Neuron (in vitro differentiated cells): ENCODE results near the gene GPS1.

Experiments
- H2AFZ ChIP-seq: one replicate; pipeline ENCODE4 v1.6.1; 2013; ENCODE audit warnings: low read depth, mild to moderate bottlenecking, inconsistent platforms, low read length, moderate library complexity
- H3K27me3 ChIP-seq: one replicate; pipeline ENCODE4 v1.6.1; 2013; ENCODE audit warnings: low read length; ENCODE audit not compliant: insufficient read depth
- H3K36me3 ChIP-seq: one replicate; pipeline ENCODE4 v1.6.1; 2013; ENCODE audit warnings: low read length; ENCODE audit not compliant: insufficient read depth
- H3K4me1 ChIP-seq: one replicate; pipeline ENCODE4 v1.6.1; 2013; ENCODE audit warnings: low read length; ENCODE audit not compliant: insufficient read depth
- H3K4me3 ChIP-seq: 2 replicates; pipeline ENCODE4 v1.5.1; 2013; ENCODE audit warnings: mild to moderate bottlenecking, low read length, moderate library complexity
- H3K9me3 ChIP-seq: one replicate; pipeline ENCODE4 v1.6.1; 2013; ENCODE audit warnings: low read length

GPS1 gene

DNA sequence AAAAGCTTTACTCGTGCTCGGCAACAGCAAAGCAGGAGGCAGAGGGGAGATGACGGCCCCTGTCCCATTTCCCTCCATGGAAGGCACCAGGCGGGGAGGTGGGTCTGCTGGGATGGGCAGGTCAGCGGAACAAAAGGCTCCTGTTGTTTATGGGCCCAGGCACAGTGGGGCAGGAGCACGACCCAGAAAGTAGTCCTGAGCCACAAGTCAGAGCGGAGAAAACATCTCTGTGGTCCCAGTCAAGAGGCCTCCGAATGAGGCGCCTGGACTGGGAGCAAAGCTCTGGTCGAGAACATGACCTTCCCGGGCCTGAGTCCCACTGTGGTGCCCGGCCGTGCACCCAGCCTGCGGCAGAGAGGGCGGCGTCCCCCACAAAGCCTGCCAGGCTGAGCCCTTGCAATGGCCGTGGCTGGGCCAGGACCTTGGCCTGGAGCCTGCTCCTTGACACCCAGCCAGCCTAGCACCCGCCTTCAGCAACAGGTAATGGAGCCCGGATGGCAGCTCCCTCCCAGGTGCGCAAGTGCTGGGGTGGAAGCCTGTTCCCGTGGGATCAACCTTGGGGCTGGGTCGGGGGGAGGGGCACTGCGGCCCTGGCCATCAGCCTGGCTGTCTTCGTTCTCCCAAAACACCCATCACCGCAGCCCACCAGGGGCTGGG lies 3.7 kb upstream of the GPS1 start:
- H3K9me3 ChIP-seq, result no peaks in the 10 kb centered on the region
- H3K4me1 ChIP-seq, result peaks cover 17% of the 10 kb centered on the region
- H3K27me3 ChIP-seq, result no peaks in the 10 kb centered on the region
- no peak overlapping the region for H3K4me3 ChIP-seq
- H3K36me3 ChIP-seq, result peaks cover 22% of the 10 kb centered on the region
- no peak overlapping the region for H2AFZ ChIP-seq

DNA sequence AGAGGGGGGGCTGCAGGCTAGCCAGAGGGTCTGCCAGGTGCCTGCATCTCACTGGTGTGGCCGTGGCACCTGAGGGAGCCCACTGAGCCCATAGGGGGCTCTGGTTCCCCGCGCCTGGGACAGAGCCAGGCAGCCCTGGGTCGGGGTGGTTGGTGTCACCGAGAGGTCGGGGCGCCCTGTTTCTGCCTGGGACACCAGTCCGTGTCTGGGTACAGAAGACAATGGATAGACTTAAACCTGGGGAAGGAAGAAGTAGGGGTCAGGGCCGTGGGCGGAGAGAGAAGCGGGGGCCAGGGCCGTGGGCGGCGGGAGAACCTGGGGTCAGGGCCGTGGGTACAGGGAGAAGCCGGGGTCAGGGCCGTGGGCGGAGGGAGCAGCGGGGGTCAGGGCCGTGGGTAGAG lies 3.1 kb upstream of the GPS1 start:
- peaks cover 27% of the 10 kb centered on the region for H3K36me3 ChIP-seq

DNA sequence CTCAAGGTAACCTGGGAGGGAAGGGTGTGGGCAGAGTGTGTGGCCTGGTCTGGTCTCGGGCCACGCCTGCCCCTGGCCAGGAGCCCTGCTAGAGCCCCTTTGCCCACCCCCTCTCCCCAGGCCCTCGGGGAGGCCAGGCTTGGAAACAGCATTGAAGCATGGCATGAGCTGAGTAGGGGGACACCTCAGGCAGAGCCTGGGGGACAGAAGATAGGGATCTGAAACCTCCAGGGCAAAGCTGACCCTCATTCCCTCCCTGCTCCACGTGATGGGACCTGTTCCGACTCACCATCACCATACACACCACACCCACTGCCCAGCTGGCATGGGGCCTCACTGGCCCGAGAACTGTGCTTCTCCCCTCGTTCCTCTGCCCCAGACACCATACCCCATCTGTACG lies 2.6 kb upstream of the GPS1 start:
- H3K9me3 ChIP-seq, result no peaks in the 10 kb centered on the region

More for the DNA sequence above, 3.1 kb upstream of the GPS1 start:
- Histone ChIP-seq H3K4me3 (no peak overlapping the region), H3K9me3 (no peaks in the 10 kb centered on the region), H3K27me3 (no peaks in the 10 kb centered on the region), H2AFZ (no peak overlapping the region), H3K4me1 (peaks cover 19% of the 10 kb centered on the region)

DNA sequence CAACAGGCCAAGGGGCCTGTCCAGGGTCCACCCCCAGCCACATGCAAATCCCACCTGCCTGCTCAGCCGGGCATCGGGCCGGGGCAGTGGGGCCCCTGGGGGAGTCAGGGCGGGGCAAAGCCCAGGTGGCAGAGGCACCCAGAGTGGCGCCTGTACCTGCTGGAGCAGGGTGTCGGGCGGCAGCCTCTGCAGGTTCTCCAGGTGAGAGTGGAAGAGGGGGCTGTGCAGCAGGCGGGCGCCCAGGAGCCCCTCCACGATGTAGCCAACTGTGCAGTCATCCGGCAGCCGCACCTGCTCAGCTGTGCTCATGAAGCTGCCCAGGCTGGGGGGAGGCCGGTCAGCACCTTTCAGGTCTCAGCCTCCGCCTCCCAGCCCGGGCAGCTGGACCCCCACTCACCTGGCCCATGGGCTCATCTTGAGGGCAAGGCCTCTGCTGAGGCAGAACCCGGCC lies 2.2 kb upstream of the GPS1 start:
- H3K9me3 ChIP-seq, result no peaks in the 10 kb centered on the region
- peaks cover 37% of the 10 kb centered on the region for H3K36me3 ChIP-seq
- H3K4me1 ChIP-seq, result peaks cover 19% of the 10 kb centered on the region
- H3K4me3 ChIP-seq, result no peak overlapping the region
- no peaks in the 10 kb centered on the region for H3K27me3 ChIP-seq
- no peak overlapping the region for H2AFZ ChIP-seq

More for the DNA sequence above, 2.6 kb upstream of the GPS1 start:
- Histone ChIP-seq H3K4me3 (no peak overlapping the region), H3K27me3 (no peaks in the 10 kb centered on the region), H3K4me1 (peaks cover 19% of the 10 kb centered on the region), H3K36me3 (peaks cover 33% of the 10 kb centered on the region), H2AFZ (no peak overlapping the region)

DNA sequence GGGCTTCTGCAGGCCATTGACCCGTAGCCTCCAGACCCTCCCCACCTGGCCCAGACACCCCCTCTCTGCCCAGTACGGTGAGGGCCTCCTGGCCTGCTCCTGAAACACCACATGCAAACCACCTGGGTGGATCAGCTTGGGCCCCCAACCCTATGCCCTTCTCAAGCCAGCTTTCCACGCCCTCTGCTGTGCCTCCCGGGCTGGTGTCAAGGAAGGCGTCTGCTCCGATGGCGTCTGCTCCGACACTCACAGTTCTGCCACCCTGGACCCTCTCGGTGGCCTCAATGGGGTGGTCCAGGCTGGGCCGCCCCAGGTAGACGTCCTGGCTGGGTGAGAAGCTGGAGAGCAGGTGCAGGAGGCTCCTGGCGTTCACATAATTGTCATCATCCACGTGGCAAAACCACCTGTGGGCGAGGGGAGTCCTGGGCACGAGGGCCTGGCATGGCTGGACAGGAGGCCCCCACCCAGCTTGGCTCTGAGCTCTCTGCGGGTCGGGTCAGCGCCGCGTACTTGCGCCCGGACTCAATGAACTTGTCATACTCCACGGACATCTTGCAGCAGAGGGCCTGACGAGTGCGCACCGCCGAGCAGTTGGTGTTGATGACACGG lies 1.4 kb upstream of the GPS1 start:
- H3K4me1 ChIP-seq, result peaks cover 19% of the 10 kb centered on the region
- H3K9me3 ChIP-seq, result no peaks in the 10 kb centered on the region
- no peak overlapping the region for H2AFZ ChIP-seq
- no peaks in the 10 kb centered on the region for H3K27me3 ChIP-seq
- peaks cover 44% of the 10 kb centered on the region for H3K36me3 ChIP-seq
- H3K4me3 ChIP-seq, result peak overlapping the region; percentile 93

DNA sequence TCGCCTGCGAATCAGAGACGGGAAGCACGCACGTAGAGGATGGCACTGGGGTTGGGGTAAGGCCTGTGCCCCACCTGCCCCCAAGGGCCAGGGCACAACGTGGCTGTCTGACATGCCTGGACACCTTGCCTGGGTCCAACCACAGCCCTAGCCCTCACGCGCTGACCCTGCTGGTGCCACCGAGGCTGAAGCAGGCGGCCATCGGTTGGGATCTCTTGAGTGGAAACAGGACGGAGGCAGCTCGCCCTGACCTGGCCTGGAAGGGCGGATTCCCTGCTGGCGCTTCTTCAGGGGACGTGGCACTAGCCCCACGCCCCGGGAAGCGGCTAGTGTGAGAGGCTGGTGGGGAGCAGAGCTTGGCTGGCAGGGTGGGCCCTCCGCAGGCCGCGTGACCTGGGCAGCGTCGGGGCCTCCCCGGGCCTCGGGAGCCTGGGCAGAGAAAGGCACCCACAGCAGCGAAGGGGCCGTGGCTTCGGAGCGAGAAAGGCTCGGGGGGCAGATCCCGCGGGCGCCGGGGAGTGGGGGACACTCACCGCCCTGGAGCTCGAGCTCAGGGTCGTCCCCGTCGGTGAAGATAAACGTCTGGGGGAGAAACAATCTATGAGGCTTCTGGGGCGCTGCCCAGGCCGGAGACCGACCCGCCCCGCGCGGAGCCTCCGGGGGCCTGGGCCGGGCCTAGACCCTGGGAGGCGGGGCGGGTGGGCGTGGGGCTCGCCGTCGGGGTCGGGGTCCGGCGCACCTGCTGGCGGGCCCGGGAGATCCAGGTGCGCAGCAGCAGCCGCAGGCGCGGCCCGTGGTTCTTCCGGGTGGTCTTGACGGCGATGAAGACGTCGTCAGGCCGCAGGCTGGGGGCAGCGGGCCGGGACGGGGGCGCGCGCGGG lies 697 bp upstream of the GPS1 start:
- Histone ChIP-seq H3K27me3 (no peaks in the 10 kb centered on the region), H3K4me1 (peaks cover 19% of the 10 kb centered on the region), H2AFZ (no peak overlapping the region), H3K4me3 (peak overlapping the region; percentile 93), H3K36me3 (peaks cover 50% of the 10 kb centered on the region), H3K9me3 (no peaks in the 10 kb centered on the region)

DNA sequence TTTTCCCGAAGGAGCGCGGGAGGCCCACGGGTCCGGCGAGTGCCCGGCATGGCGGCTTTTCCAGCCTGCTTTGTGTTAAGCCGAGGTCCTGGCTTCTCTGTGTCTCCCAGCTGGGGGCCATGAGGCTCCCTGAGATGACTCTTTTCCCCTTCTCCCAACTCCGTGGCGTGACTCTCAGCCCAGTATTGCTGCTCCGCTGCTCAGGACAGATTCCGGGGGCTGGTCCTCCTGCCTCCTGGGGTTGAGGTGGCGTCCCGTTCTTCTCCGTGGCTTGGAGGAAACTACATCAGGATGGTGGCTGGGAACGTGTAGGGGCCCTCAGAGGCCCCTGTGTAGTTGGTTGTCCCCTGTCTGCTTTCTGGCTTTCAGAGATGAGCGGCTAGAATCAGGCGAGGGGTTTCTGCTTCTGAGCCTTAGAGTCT lies 951 bp downstream of the GPS1 start:
- H2AFZ ChIP-seq, result no peak overlapping the region
- peaks cover 62% of the 10 kb centered on the region for H3K36me3 ChIP-seq
- H3K9me3 ChIP-seq, result no peaks in the 10 kb centered on the region
- H3K4me3 ChIP-seq, result peak overlapping the region; percentile 93
- no peaks in the 10 kb centered on the region for H3K27me3 ChIP-seq
- peaks cover 19% of the 10 kb centered on the region for H3K4me1 ChIP-seq

DNA sequence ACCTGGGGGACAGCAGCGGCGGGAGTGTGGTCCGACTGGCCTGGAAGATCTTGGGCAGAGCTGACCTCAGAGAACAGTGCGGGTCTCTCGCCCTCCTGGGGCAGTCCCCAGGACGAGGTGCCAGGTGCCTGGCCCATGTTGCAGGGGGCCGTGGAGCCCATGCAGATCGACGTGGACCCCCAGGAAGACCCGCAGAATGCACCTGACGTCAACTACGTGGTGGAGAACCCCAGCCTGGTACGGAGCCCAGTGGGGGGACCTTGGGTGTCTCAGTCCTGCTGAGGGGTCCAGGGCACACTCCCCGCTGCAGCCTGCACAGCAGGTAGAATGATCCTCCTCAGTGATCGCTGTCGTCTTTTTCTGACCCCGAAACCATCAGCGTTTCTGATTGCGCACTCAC lies 1.4 kb downstream of the GPS1 start:
- Histone ChIP-seq H3K36me3 (peaks cover 58% of the 10 kb centered on the region), H2AFZ (no peak overlapping the region), H3K9me3 (no peaks in the 10 kb centered on the region), H3K4me3 (peak overlapping the region; percentile 93), H3K4me1 (peaks cover 19% of the 10 kb centered on the region), H3K27me3 (no peaks in the 10 kb centered on the region)

DNA sequence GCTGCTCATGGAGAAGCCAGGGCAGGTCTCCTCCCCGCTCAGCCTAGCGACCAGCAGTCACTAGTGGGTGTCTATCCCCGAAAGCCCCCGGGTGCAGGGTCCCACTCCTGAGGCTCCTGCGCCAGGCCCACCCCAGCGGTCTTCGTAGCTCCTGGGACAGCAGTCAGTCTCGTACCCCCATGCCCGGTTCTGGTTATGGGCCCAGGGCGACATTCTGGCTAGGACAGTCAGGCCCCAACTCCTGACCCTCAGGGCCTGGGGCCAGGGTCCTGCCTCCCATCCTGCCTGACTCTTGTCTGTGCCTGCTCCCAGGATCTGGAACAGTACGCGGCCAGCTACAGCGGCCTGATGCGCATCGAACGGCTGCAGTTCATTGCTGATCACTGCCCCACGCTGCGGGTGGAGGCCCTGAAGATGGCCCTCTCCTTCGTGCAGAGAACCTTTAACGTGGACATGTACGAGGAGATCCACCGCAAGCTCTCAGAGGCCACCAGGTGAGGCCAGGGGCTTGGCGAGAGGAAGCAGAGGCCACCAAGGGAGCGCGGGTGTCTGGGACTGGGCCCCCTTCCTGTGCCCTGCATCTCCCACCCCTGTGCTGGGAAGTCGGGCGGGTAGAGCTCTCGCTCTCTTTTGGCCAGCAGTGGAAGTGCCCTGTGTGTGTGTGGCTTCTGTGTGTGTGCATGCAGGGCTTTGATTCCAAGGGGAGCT lies 2.0 kb downstream of the GPS1 start:
- peak overlapping the region; percentile 93 for H3K4me3 ChIP-seq
- H3K27me3 ChIP-seq, result no peaks in the 10 kb centered on the region
- H3K4me1 ChIP-seq, result peaks cover 19% of the 10 kb centered on the region
- H2AFZ ChIP-seq, result no peak overlapping the region
- H3K36me3 ChIP-seq, result peaks cover 60% of the 10 kb centered on the region
- H3K9me3 ChIP-seq, result no peaks in the 10 kb centered on the region

DNA sequence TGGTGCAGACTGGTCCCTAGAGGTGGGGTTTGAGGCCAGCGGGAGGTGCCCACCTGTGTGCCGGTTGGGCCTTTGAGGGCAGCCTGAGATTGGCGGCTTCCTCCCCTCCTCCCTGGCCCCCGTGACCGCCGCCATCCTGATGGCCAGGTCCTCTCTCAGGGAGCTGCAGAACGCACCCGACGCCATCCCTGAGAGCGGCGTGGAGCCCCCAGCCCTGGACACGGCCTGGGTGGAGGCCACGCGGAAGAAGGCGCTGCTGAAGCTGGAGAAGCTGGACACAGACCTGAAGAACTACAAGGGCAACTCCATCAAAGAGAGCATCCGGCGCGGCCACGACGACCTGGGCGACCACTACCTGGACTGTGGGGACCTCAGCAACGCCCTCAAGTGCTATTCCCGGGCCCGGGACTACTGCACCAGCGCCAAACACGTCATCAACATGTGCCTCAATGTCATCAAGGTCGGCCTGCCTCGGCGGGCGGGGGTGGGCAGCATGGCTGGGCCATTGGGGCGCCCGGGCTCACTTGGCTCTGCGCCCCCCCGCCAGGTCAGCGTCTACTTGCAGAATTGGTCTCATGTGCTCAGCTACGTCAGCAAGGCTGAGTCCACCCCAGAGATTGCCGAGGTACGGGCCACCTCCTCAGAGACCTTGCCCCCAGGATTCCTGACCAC lies 2.8 kb downstream of the GPS1 start:
- Histone ChIP-seq H3K4me1 (peaks cover 19% of the 10 kb centered on the region), H2AFZ (no peak overlapping the region), H3K4me3 (no peak overlapping the region), H3K9me3 (no peaks in the 10 kb centered on the region), H3K27me3 (no peaks in the 10 kb centered on the region), H3K36me3 (peaks cover 60% of the 10 kb centered on the region)

DNA sequence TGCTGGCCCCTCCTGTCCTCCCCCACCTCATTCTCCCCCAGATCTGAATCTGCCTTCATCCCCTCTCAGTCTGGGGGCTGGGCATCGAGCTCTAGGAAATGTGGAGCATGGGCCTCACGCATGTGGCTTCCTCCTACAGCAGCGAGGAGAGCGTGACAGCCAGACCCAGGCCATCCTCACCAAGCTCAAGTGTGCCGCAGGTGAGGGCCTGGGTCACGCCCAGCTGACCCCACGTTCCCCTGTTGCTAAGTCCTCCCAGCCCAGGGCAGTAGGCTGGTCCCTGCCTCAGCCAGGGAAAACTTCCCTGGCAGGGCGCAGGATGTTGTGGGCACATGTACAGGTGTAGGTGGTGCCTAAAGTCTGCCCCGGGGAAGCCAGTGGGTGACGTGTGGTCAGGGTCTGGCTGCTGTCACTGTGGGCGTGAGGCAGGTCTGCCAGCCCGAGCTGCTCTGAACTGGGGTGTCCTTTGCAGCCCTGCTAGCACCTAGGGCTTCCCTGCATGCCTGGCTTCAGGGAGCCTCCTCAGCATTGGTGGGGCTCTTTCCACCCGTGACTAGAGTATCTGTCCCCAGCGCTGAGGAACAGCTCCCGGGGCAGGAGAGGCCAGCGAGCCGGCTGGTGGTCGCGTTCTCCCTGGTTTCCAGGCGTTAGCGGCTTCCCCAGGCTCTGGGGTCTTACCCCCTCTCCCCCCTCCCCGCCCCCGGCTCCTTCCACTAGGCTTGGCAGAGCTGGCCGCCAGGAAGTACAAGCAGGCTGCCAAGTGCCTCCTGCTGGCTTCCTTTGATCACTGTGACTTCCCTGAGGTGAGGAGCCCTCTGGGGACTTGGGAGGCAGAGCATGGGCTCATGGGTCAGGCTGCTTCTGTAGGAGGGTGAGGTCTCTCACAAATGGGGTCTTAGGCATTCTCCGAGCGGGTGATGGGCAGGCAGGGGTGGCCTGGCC lies 3.6 kb downstream of the GPS1 start:
- no peaks in the 10 kb centered on the region for H3K27me3 ChIP-seq
- no peak overlapping the region for H2AFZ ChIP-seq
- no peak overlapping the region for H3K4me3 ChIP-seq
- H3K9me3 ChIP-seq, result no peaks in the 10 kb centered on the region
- H3K36me3 ChIP-seq, result peaks cover 65% of the 10 kb centered on the region
- peaks cover 18% of the 10 kb centered on the region for H3K4me1 ChIP-seq
